ENCODE results near the gene UAP1L1.
A peak's percentile ranks its signal among the peaks of the same experiment; 100 is the strongest.
"Not testable (repeated sequence)": the region's sequence is repeated elsewhere in the genome, so short reads cannot be mapped to it uniquely, and the experiment has no call there.

Gene UAP1L1

GRCh38 chr9:137062384-137062783 is 14.9 kb upstream of the UAP1L1 start:
- CTCF ChIA-PET = interaction anchor here (2.6 to 21.0 kb wide), 5 partner anchors 11 to 275 kb away, joined by 6 to 364 read pairs (median 208); partner anchors contain the start of genes ABCA2, ENTPD2, FUT7 and MAN1B1
- no peak for TF ChIP-seq CTCF (IDR thresholded peaks at IDR 0.05; ENCODE audit: insufficient read depth, low read length, missing control alignments)
- POLR2A ChIA-PET = no interaction called here
- H3K4me3 ChIP-seq (ENCODE audit: low read depth, low read length) = no peak overlapping the region
- DNase-seq (ENCODE audit: low read depth, low spot score) = no peak

GRCh38 chr9:137062798-137063197 is 14.5 kb upstream of the UAP1L1 start:
- DNase-seq (ENCODE audit: low read depth, low spot score); POLR2A ChIA-PET; H3K4me3 ChIP-seq (ENCODE audit: low read depth, low read length): not testable (repeated sequence)
- CTCF ChIA-PET = interaction anchor here (2.6 to 21.0 kb wide), 5 partner anchors 11 to 276 kb away, joined by 6 to 364 read pairs (median 208); partner anchors contain the start of genes ABCA2, ENTPD2, FUT7 and MAN1B1

- no peak for TF ChIP-seq CTCF (IDR thresholded peaks at IDR 0.05; ENCODE audit: insufficient read depth, low read length, missing control alignments)
- ChIA-PET CTCF (interaction anchor here (0.7 to 21.0 kb wide), 20 partner anchors 9 to 286 kb away, joined by 3 to 364 read pairs (median 4); partner anchors contain the start of genes ABCA2, ENTPD2, FUT7 and MAN1B1), POLR2A (no interaction called here)
- no peak for DNase-seq (ENCODE audit: low read depth, low spot score)
- H3K4me3 ChIP-seq (ENCODE audit: low read depth, low read length) = no peak overlapping the region
Measured at GRCh38 chr9:137063311-137064026, 13.8 kb upstream of the UAP1L1 start.

- TF ChIP-seq CTCF (IDR thresholded peaks at IDR 0.05; ENCODE audit: insufficient read depth, low read length, missing control alignments) = peak; percentile 98
- no peak for DNase-seq (ENCODE audit: low read depth, low spot score)
- ChIA-PET POLR2A (interaction anchor here (0.6 kb wide), 1 partner anchor 141 kb away, joined by 4 read pairs; the partner anchor contains the start of gene TMEM203), CTCF (interaction anchor here (0.7 to 21.0 kb wide), 21 partner anchors 8 to 286 kb away, joined by 3 to 364 read pairs (median 4); partner anchors contain the start of genes ABCA2, ENTPD2, FUT7 and MAN1B1)
- no peak overlapping the region for H3K4me3 ChIP-seq (ENCODE audit: low read depth, low read length)
Measured at GRCh38 chr9:137064027-137064879, 13.1 kb upstream of the UAP1L1 start.

- TF ChIP-seq CTCF (IDR thresholded peaks at IDR 0.05; ENCODE audit: insufficient read depth, low read length, missing control alignments) = no peak
- H3K4me3 ChIP-seq (ENCODE audit: low read depth, low read length) = no peak overlapping the region
- ChIA-PET POLR2A (no interaction called here), CTCF (interaction anchor here (1.2 to 21.0 kb wide), 16 partner anchors 8 to 287 kb away, joined by 3 to 364 read pairs (median 6); partner anchors contain the start of genes ABCA2, ENTPD2, FUT7 and MAN1B1)
- no peak for DNase-seq (ENCODE audit: low read depth, low spot score)
Measured at GRCh38 chr9:137064880-137065164, 12.5 kb upstream of the UAP1L1 start.

- H3K4me3 ChIP-seq (ENCODE audit: low read depth, low read length) = no peak overlapping the region
- DNase-seq (ENCODE audit: low read depth, low spot score) = no peak
- CTCF ChIA-PET = interaction anchor here (1.0 to 21.0 kb wide), 10 partner anchors 6 to 278 kb away, joined by 3 to 364 read pairs (median 34); partner anchors contain the start of genes ABCA2, ENTPD2, FUT7 and MAN1B1
- POLR2A ChIA-PET = no interaction called here
- TF ChIP-seq CTCF (IDR thresholded peaks at IDR 0.05; ENCODE audit: insufficient read depth, low read length, missing control alignments) = no peak
Measured at GRCh38 chr9:137065336-137065967, 11.9 kb upstream of the UAP1L1 start.

All from AG04449 (cell line).